ENCODE data around the gene SOX14. TPM values are rescaled to one million over a fixed set of nuclear protein-coding genes. Genes with fewer than 3 reads are reported as not detected.

SOX14 gene
- total RNA-seq, 1 experiment from 2014 or later, result not detected

- POLR2A ChIA-PET, result no interaction called here
- no peak for DNase-seq (ENCODE audit: unreplicated experiment)
- Mint-ChIP-seq H3K27ac (ENCODE audit: low read depth, unreplicated experiment) (no peak overlapping the region), H3K4me1 (ENCODE audit: insufficient read depth, unreplicated experiment) (peaks cover 4% of the 10 kb centered on the region), H3K9me3 (ENCODE audit: unreplicated experiment) (no peaks in the 10 kb centered on the region), H3K4me3 (ENCODE audit: unreplicated experiment) (no peak overlapping the region), H3K36me3 (ENCODE audit: insufficient read depth, unreplicated experiment) (no peaks in the 10 kb centered on the region), H3K27me3 (ENCODE audit: insufficient read depth, unreplicated experiment) (peaks cover 54% of the 10 kb centered on the region)
- no peak for TF ChIP-seq CTCF (IDR thresholded peaks at IDR 0.05; ENCODE audit: unreplicated experiment)
- CTCF ChIA-PET, result no interaction called here
- BruUV-seq (replicated peaks), result no TSS peak
- intact Hi-C loops (cut with micrococcal nuclease), result no loop called here
These were observed 4.5 kb downstream of the SOX14 start for GRCh38 chr3:137768361-137769321.

- H3K4me3 Mint-ChIP-seq (ENCODE audit: unreplicated experiment), result no peak overlapping the region
- H3K9me3 Mint-ChIP-seq (ENCODE audit: unreplicated experiment), result no peaks in the 10 kb centered on the region
- ChIA-PET POLR2A (no interaction called here), CTCF (no interaction called here)
- no TSS peak for BruUV-seq (replicated peaks)
- no peaks in the 10 kb centered on the region for H3K36me3 Mint-ChIP-seq (ENCODE audit: insufficient read depth, unreplicated experiment)
- TF ChIP-seq CTCF (IDR thresholded peaks at IDR 0.05; ENCODE audit: unreplicated experiment), result no peak
- H3K4me1 Mint-ChIP-seq (ENCODE audit: insufficient read depth, unreplicated experiment), result no peaks in the 10 kb centered on the region
- no peak overlapping the region for H3K27ac Mint-ChIP-seq (ENCODE audit: low read depth, unreplicated experiment)
- DNase-seq (ENCODE audit: unreplicated experiment), result no peak
- intact Hi-C loops (cut with micrococcal nuclease), result no loop called here
- peaks cover 54% of the 10 kb centered on the region for H3K27me3 Mint-ChIP-seq (ENCODE audit: insufficient read depth, unreplicated experiment)
These were observed 5.4 kb downstream of the SOX14 start for GRCh38 chr3:137769322-137770065.

GRCh38 chr3:137770066-137770834 lies 6.1 kb downstream of the SOX14 start:
- Mint-ChIP-seq H3K36me3 (ENCODE audit: insufficient read depth, unreplicated experiment) (no peaks in the 10 kb centered on the region), H3K27ac (ENCODE audit: low read depth, unreplicated experiment) (no peak overlapping the region), H3K27me3 (ENCODE audit: insufficient read depth, unreplicated experiment) (peaks cover 54% of the 10 kb centered on the region), H3K4me1 (ENCODE audit: insufficient read depth, unreplicated experiment) (no peaks in the 10 kb centered on the region), H3K9me3 (ENCODE audit: unreplicated experiment) (no peaks in the 10 kb centered on the region), H3K4me3 (ENCODE audit: unreplicated experiment) (no peak overlapping the region)
- no TSS peak for BruUV-seq (replicated peaks)
- no peak for DNase-seq (ENCODE audit: unreplicated experiment)
- TF ChIP-seq CTCF (IDR thresholded peaks at IDR 0.05; ENCODE audit: unreplicated experiment), result no peak
- CTCF ChIA-PET, result no interaction called here
- POLR2A ChIA-PET, result no interaction called here
- intact Hi-C loops (cut with micrococcal nuclease), result no loop called here
